Ovary (tissue), 9 donors: Measurements from ENCODE around the gene CD2BP2. TPM values are rescaled to one million over a fixed set of nuclear protein-coding genes. Genes with fewer than 3 reads are reported as not detected.
A peak's percentile ranks its signal among the peaks of the same experiment; 100 is the strongest.

ENCODE experiments used
- DNase-seq, 5 donors: peaks; one replicate each; pipeline ENCODE4 v3.0.0-alpha.2; 2019 to 2020
- H3K27ac ChIP-seq, 2 donors: fragments of 200-600 bp; one replicate each; pipeline versions ENCODE4 v1.5.1 to v1.8.0; 2019 to 2022
- H3K27me3 ChIP-seq: fragments of 200-600 bp; one replicate; pipeline ENCODE4 v1.8.0; 2022
- H3K36me3 ChIP-seq: fragments of 200-600 bp; sonication (generic); one replicate; pipeline ENCODE4 v1.5.1; 2019
- H3K4me1 ChIP-seq: one replicate; pipeline ENCODE4 v1.8.1; 2013; ENCODE audit warnings: mild to moderate bottlenecking, moderate library complexity; ENCODE audit not compliant: insufficient read depth
- H3K4me3 ChIP-seq: fragments of 200-600 bp; sonication (generic); one replicate; pipeline ENCODE4 v1.5.1; 2017
- H3K9me3 ChIP-seq, 2 donors: fragments of 200-600 bp in 1 of 2; sonication (generic) in 1 of 2; one replicate each; pipeline versions ENCODE4 v1.5.1 to v1.8.1; 2013 to 2019; ENCODE audit warnings: mild to moderate bottlenecking in 1 of 2, moderate library complexity in 1 of 2
- CTCF ChIP-seq, 3 donors: fragments of 450-650 bp in 2 of 3; fragments of 200-600 bp in 1 of 3; IDR thresholded peaks; one replicate each; pipeline versions ENCODE4 v1.5.1 to v1.8.0; 2016 to 2022; ENCODE audit warnings: antibody characterized with exemption in 3 of 3, mild to moderate bottlenecking in 1 of 3
- EP300 ChIP-seq: sonication (generic); formaldehyde crosslinking; IDR thresholded peaks from one replicate; pipeline ENCODE4 v1.6.1; 2017; ENCODE audit warnings: antibody characterized with exemption
- POLR2A ChIP-seq: fragments of 450-650 bp; IDR thresholded peaks from one replicate; pipeline ENCODE4 v1.6.1; 2017; ENCODE audit warnings: antibody characterized with exemption, mild to moderate bottlenecking, moderate library complexity
- WGBS, 3 donors: extraction: QIAGEN DNeasy Blood & Tissue Kit in 1 of 3; methylation state at CpG; one replicate each; pipeline versions ENCODE4 v1.1.5 to v1.1.7; 2013 to 2017; 5-methylcytosine and 5-hydroxymethylcytosine counted together
- intact Hi-C, 4 donors: fragments of 100-400 bp; cut with DNase I; formaldehyde crosslinking; loops; one replicate each; pipeline versions ENCODE4 v1.11.0 to v1.15.1; 2022 to 2023
- polyA plus RNA-seq, 2 donors: library from polyadenylated mRNA; stranded (reverse); fragments of 200-250 nt in 1 of 2; fragments of 350-450 nt in 1 of 2; fragmentation: Illumina TruSeq in 1 of 2; extraction: RNeasy Lipid Tissue Mini Kit (QIAGEN cat#74804) in 1 of 2; gene quantifications; one replicate each; pipeline ENCODE4 v1.2.3, GENCODE V29; 2013 to 2014
- total RNA-seq, 7 donors: library from RNA; depleted of rRNA in 2 of 7; stranded (reverse); fragments of >200 nt in 2 of 7; fragmentation: NEBNext Ultra II Directional in 3 of 7; extraction: Animal tissue kit (Norgen Biotek cat#: 25700) in 3 of 7; gene quantifications; one replicate each; pipeline versions ENCODE4 v1.1.0 to v1.2.4, GENCODE V29; 2016 to 2023
- donor health status: DM: no; HTN: no; CAD: no; lungs with moderate emphysema.
- donor health status: DM: no; HTN: no; CAD: no.
- donor health status: Bipolar disorder and iron deficiency.
- donor health status: DM: yes; HTN: yes; CAD: no.
- donor health status: DM: no; HTN: no; CAD: no.
- donor health status: DM: yes; HTN: yes; CAD: no.

Gene CD2BP2
- total and polyA plus RNA-seq, 9 donors: 29.2 to 81.7 (median 64.7) TPM

- H3K4me1 ChIP-seq: peaks cover 23% of the 10 kb centered on the region
- intact Hi-C loops: no loop called here
- peak in 2 of 5 donors; percentile 36 to 38 for DNase-seq
- H3K27me3 ChIP-seq: no peaks in the 10 kb centered on the region
- no peak overlapping the region for H3K4me3 ChIP-seq
- WGBS, 3 donors: 73 to 77% (median 76%) methylated on average over 14 of the region's 14 CpGs
- H3K36me3 ChIP-seq: no peaks in the 10 kb centered on the region
- no peaks in the 10 kb centered on the region for H3K9me3 ChIP-seq
- TF ChIP-seq EP300: no peak
- no peak for TF ChIP-seq CTCF (IDR thresholded peaks at IDR 0.05)
- TF ChIP-seq POLR2A: no peak
- H3K27ac ChIP-seq: no peak overlapping the region
Measured at GRCh38 chr16:30352488-30353401, 2.4 kb downstream of the CD2BP2 start.

GRCh38 chr16:30351586-30352419 lies 3.3 kb downstream of the CD2BP2 start:
- intact Hi-C loops: no loop called here
- Histone ChIP-seq H3K27ac (no peak overlapping the region), H3K27me3 (no peaks in the 10 kb centered on the region), H3K9me3 (no peaks in the 10 kb centered on the region), H3K4me1 (peaks cover 23% of the 10 kb centered on the region), H3K36me3 (no peaks in the 10 kb centered on the region), H3K4me3 (no peak overlapping the region)
- DNase-seq: peak; percentile 81 to 90 (median 84)
- TF ChIP-seq CTCF (IDR thresholded peaks at IDR 0.05) (no peak), EP300 (no peak), POLR2A (no peak)
- WGBS, 3 donors: 57 to 60% (median 57%) methylated on average over 11 of the region's 11 CpGs

- DNase-seq: peak in 1 of 5 donors; percentile 36
- Histone ChIP-seq H3K4me3 (no peak overlapping the region), H3K27ac (no peak overlapping the region), H3K27me3 (no peaks in the 10 kb centered on the region), H3K4me1 (peaks cover 20% of the 10 kb centered on the region), H3K36me3 (no peaks in the 10 kb centered on the region), H3K9me3 (no peaks in the 10 kb centered on the region)
- intact Hi-C loops: no loop called here
- no peak for TF ChIP-seq POLR2A
- no peak for TF ChIP-seq CTCF (IDR thresholded peaks at IDR 0.05)
- TF ChIP-seq EP300: no peak
- WGBS, 3 donors: 83 to 90% (median 88%) methylated on average over 15 of the region's 15 CpGs
Measured at GRCh38 chr16:30351001-30351441, 4.1 kb downstream of the CD2BP2 start.

- Histone ChIP-seq H3K9me3 (no peaks in the 10 kb centered on the region), H3K27ac (no peak overlapping the region), H3K4me3 (no peak overlapping the region), H3K4me1 (peaks cover 16% of the 10 kb centered on the region), H3K27me3 (no peaks in the 10 kb centered on the region), H3K36me3 (no peaks in the 10 kb centered on the region)
- intact Hi-C loops: no loop called here
- TF ChIP-seq CTCF (IDR thresholded peaks at IDR 0.05) (no peak), EP300 (no peak), POLR2A (no peak)
- WGBS, 3 donors: 75 to 77% (median 75%) methylated on average over 3 of the region's 3 CpGs
- DNase-seq: no peak
Measured at GRCh38 chr16:30350134-30350871, 4.8 kb downstream of the CD2BP2 start.
